D721Med (cell line): ENCODE results near the gene DIP2C.

Source experiments
- DNase-seq: peaks from one replicate; pipeline ENCODE4 v3.0.0; 2011; ENCODE audit warnings: low spot score; ENCODE audit not compliant: insufficient read length
- FAIRE-seq: peaks from 2 replicates; lab custom pipeline; 2011; peaks lifted over from hg19 to GRCh38; lab: Jason Lieb, UNC
- CTCF ChIP-seq: IDR thresholded peaks from 2 replicates; pipeline ENCODE4 v1.5.1; 2012; ENCODE audit warnings: mild to moderate bottlenecking, control low read depth; ENCODE audit not compliant: insufficient read depth; ENCODE audit errors: missing control alignments

DIP2C gene

GRCh38 chr10:640673-641045 is 48.8 kb downstream of the DIP2C start:
- FAIRE-seq (no peak), DNase-seq (no peak)
- no peak for TF ChIP-seq CTCF

GRCh38 chr10:639751-640672 is 49.5 kb downstream of the DIP2C start:
- no peak for TF ChIP-seq CTCF
- FAIRE-seq (no peak), DNase-seq (no peak)

- FAIRE-seq (no peak), DNase-seq (no peak)
- TF ChIP-seq CTCF: no peak
These were observed 50.3 kb downstream of the DIP2C start for GRCh38 chr10:639001-639750.

- peak; percentile 21 for FAIRE-seq
- no peak for TF ChIP-seq CTCF
- DNase-seq: peak; percentile 79
These were observed 51.7 kb downstream of the DIP2C start for GRCh38 chr10:637771-638195.

- DNase-seq (no peak), FAIRE-seq (no peak)
- TF ChIP-seq CTCF: no peak
These were observed 52.2 kb downstream of the DIP2C start for GRCh38 chr10:637221-637620.

GRCh38 chr10:636769-637168 is 52.7 kb downstream of the DIP2C start:
- DNase-seq (no peak), FAIRE-seq (no peak)
- no peak for TF ChIP-seq CTCF
